ENCODE results near the gene TBXAS1. TPM values are rescaled to one million over a fixed set of nuclear protein-coding genes. Genes with fewer than 3 reads are reported as not detected.

TBXAS1 gene
- total RNA-seq, 1 donor from 2014 or later = 9.9 TPM

DNA sequence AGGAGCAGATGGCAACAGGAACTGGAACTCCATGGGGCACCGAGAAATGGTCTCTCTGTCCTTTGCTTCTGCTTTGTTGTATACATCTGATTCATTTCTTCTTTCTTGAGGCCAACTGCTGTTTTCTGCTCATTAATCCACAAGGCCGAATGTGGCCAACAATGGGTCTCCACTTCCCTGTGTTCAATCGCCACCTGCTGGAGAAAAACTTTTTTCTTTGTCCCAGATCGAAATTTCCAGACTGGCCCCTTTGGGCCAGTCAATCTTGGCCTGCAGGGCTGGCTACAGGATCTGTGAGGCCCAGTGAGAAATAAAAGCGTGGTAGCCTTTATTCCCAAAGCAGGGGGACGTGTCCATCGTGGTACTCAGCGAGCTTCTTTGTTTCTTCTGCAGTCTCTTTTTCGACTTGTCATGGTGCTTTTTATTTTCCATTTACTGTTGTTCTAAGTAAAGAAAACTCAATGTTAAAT lies 174.9 kb downstream of the TBXAS1 start:
- no peaks in the 10 kb centered on the region for H3K4me1 ChIP-seq (ENCODE audit: control insufficient read depth in 3 of 3, insufficient read depth in 3 of 3, low read length in 3 of 3)
- H3K9me3 ChIP-seq (ENCODE audit: control insufficient read depth in 3 of 3, low read length in 3 of 3) = no peaks in the 10 kb centered on the region
- H3K36me3 ChIP-seq (ENCODE audit: control insufficient read depth in 3 of 3, insufficient read depth in 3 of 3, low read length in 3 of 3) = no peaks in the 10 kb centered on the region
- H3K4me3 ChIP-seq (ENCODE audit: low read length in 3 of 3) = no peak overlapping the region
- no peak overlapping the region for H3K27ac ChIP-seq (ENCODE audit: low read depth, low read length)
- H3K9ac ChIP-seq (ENCODE audit: low read depth in 1 of 3, low read length in 3 of 3) = no peak overlapping the region
- H3K27me3 ChIP-seq (ENCODE audit: control insufficient read depth in 3 of 3, insufficient read depth in 3 of 3, low read length in 3 of 3) = no peaks in the 10 kb centered on the region

DNA sequence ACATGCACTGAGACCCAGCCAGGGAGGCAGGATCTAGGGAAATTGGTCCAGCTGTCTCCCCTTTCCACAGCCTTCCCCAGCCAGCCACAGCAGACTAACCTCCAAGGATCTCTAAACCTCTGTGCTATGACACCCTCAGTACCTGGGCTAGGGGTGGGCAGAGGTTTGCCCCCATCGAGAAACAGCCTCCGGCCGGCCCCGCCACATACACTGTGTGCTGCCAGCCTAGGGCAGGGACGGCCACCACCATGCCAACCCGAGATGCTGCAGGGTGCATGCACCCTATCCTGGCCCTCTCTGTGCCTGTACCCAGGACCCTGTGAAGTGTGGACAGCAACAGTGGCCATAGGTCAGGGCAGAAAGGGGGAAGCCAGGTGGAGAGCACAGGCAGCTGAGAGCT lies 175.6 kb downstream of the TBXAS1 start:
- no peaks in the 10 kb centered on the region for H3K36me3 ChIP-seq (ENCODE audit: control insufficient read depth in 3 of 3, insufficient read depth in 3 of 3, low read length in 3 of 3)
- H3K9me3 ChIP-seq (ENCODE audit: control insufficient read depth in 3 of 3, low read length in 3 of 3) = no peaks in the 10 kb centered on the region
- no peaks in the 10 kb centered on the region for H3K4me1 ChIP-seq (ENCODE audit: control insufficient read depth in 3 of 3, insufficient read depth in 3 of 3, low read length in 3 of 3)
- H3K4me3 ChIP-seq (ENCODE audit: low read length in 3 of 3) = no peak overlapping the region
- H3K27me3 ChIP-seq (ENCODE audit: control insufficient read depth in 3 of 3, insufficient read depth in 3 of 3, low read length in 3 of 3) = no peaks in the 10 kb centered on the region
- no peak overlapping the region for H3K9ac ChIP-seq (ENCODE audit: low read depth in 1 of 3, low read length in 3 of 3)
- H3K27ac ChIP-seq (ENCODE audit: low read depth, low read length) = no peak overlapping the region

DNA sequence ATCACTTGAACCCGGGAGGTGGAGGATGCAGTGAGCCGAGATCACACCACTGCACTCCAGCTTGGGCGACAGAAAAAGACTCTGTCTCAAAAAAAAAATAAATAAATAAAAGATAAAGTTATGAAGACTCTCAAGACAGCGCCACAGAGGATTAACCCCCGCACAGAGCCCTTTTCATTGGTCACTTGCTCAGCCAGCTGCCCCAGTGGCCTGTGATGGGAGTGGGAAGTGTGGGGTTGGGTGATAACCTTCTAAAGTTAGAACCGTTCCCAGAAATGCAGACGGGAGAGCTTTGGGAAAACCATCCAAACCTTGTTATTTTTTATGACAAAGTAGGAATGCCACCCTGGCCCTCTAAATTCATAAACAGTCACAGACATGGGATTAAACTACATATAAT lies 176.3 kb downstream of the TBXAS1 start:
- H3K36me3 ChIP-seq (ENCODE audit: control insufficient read depth in 3 of 3, insufficient read depth in 3 of 3, low read length in 3 of 3) = no peaks in the 10 kb centered on the region
- no peaks in the 10 kb centered on the region for H3K27me3 ChIP-seq (ENCODE audit: control insufficient read depth in 3 of 3, insufficient read depth in 3 of 3, low read length in 3 of 3)
- no peaks in the 10 kb centered on the region for H3K4me1 ChIP-seq (ENCODE audit: control insufficient read depth in 3 of 3, insufficient read depth in 3 of 3, low read length in 3 of 3)
- no peak overlapping the region for H3K9ac ChIP-seq (ENCODE audit: low read depth in 1 of 3, low read length in 3 of 3)
- no peak overlapping the region for H3K4me3 ChIP-seq (ENCODE audit: low read length in 3 of 3)
- no peaks in the 10 kb centered on the region for H3K9me3 ChIP-seq (ENCODE audit: control insufficient read depth in 3 of 3, low read length in 3 of 3)
- no peak overlapping the region for H3K27ac ChIP-seq (ENCODE audit: low read depth, low read length)

DNA sequence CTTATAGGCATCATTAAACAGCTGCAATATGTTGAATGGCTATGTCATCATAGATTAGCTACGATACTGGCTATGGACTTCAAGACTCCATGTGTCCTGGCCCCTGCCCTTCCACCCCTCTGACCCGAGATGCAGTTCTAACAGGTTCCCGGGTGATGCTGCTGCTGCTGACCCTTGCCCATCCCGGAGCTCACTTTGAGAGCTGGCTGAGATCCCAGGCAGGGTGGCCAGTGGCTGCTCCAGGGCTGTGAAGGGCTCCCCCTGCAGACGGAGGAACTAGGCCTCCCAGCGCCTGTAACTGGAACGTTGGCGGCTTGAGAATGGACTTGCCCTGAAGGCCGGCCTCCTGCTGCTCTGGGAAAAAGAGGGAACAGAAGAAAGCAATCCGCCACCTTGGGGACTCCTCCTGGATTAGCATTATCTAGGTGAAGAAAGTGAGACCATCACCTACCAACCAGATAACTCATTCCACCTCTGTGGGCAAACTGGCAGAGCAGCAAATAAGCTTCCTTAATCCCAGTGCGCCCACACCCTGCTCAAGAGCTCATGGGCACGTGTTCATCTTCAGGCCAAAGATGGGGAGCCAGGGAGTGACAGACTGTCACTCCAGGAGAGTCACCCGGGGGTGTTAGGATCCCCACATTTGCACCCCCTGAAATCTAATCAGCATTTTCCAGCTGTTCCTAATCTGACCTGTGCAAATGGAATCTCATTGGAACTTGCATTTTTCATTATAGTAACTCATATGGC lies 176.9 kb downstream of the TBXAS1 start:
- Histone ChIP-seq H3K4me1 (ENCODE audit: control insufficient read depth in 3 of 3, insufficient read depth in 3 of 3, low read length in 3 of 3) (no peaks in the 10 kb centered on the region), H3K36me3 (ENCODE audit: control insufficient read depth in 3 of 3, insufficient read depth in 3 of 3, low read length in 3 of 3) (no peaks in the 10 kb centered on the region), H3K27me3 (ENCODE audit: control insufficient read depth in 3 of 3, insufficient read depth in 3 of 3, low read length in 3 of 3) (no peaks in the 10 kb centered on the region), H3K27ac (ENCODE audit: low read depth, low read length) (no peak overlapping the region), H3K4me3 (ENCODE audit: low read length in 3 of 3) (no peak overlapping the region), H3K9ac (ENCODE audit: low read depth in 1 of 3, low read length in 3 of 3) (no peak overlapping the region), H3K9me3 (ENCODE audit: control insufficient read depth in 3 of 3, low read length in 3 of 3) (no peaks in the 10 kb centered on the region)

DNA sequence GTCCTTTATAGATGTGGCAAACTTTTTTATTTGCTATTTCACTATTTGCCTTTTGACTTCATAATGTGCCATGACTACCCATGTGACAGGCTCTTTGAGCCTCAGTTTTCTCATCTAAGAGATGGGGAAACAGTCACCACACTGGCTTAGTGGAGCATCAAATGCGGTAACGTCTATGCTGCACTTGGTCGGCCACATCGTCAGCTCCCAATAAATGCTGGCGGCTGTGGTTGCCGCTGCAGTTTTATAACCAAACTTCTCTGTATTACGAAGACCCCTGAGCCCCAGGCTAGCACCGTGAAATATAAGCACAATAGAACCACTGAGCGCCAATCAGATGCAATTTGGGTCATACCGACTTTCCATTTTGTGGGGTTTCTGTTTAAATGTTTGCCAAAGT lies 177.5 kb downstream of the TBXAS1 start:
- Histone ChIP-seq H3K4me3 (ENCODE audit: low read length in 3 of 3) (no peak overlapping the region), H3K27ac (ENCODE audit: low read depth, low read length) (no peak overlapping the region), H3K9ac (ENCODE audit: low read depth in 1 of 3, low read length in 3 of 3) (no peak overlapping the region), H3K27me3 (ENCODE audit: control insufficient read depth in 3 of 3, insufficient read depth in 3 of 3, low read length in 3 of 3) (no peaks in the 10 kb centered on the region), H3K4me1 (ENCODE audit: control insufficient read depth in 3 of 3, insufficient read depth in 3 of 3, low read length in 3 of 3) (no peaks in the 10 kb centered on the region), H3K9me3 (ENCODE audit: control insufficient read depth in 3 of 3, low read length in 3 of 3) (no peaks in the 10 kb centered on the region), H3K36me3 (ENCODE audit: control insufficient read depth in 3 of 3, insufficient read depth in 3 of 3, low read length in 3 of 3) (no peaks in the 10 kb centered on the region)

DNA sequence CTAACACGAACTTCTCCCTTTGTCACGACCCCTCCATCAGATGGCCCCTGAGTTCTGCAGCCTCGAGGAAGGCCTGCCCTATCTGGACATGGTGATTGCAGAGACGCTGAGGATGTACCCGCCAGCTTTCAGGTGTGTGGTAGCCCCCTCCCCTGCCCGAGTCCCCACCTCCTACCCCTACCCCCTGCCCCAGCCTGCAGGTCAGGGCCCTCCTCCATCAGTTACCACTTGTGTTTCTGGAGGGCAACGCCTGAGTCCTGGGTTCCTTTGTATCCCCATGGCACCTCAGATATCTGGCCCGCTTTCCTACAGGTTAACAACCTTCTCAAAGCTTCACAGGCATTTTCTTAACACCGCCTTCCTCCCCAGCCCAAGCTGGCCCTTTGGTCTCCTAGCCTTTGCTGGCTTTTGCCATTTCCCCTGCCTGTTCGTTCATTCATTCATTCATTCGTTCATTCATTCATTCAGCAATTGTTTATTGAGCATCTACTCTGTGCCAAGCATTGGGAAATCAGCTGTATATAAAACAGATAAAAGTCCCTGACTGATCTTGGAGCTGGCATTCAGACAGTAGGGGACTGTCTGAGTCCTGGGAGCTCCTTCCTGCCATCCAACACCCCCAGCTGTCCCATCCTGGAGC lies 178.1 kb downstream of the TBXAS1 start:
- H3K4me1 ChIP-seq (ENCODE audit: control insufficient read depth in 3 of 3, insufficient read depth in 3 of 3, low read length in 3 of 3) = no peaks in the 10 kb centered on the region
- H3K9ac ChIP-seq (ENCODE audit: low read depth in 1 of 3, low read length in 3 of 3) = no peak overlapping the region
- H3K36me3 ChIP-seq (ENCODE audit: control insufficient read depth in 3 of 3, insufficient read depth in 3 of 3, low read length in 3 of 3) = no peaks in the 10 kb centered on the region
- H3K9me3 ChIP-seq (ENCODE audit: control insufficient read depth in 3 of 3, low read length in 3 of 3) = no peaks in the 10 kb centered on the region
- H3K27me3 ChIP-seq (ENCODE audit: control insufficient read depth in 3 of 3, insufficient read depth in 3 of 3, low read length in 3 of 3) = no peaks in the 10 kb centered on the region
- H3K4me3 ChIP-seq (ENCODE audit: low read length in 3 of 3) = no peak overlapping the region
- H3K27ac ChIP-seq (ENCODE audit: low read depth, low read length) = no peak overlapping the region

DNA sequence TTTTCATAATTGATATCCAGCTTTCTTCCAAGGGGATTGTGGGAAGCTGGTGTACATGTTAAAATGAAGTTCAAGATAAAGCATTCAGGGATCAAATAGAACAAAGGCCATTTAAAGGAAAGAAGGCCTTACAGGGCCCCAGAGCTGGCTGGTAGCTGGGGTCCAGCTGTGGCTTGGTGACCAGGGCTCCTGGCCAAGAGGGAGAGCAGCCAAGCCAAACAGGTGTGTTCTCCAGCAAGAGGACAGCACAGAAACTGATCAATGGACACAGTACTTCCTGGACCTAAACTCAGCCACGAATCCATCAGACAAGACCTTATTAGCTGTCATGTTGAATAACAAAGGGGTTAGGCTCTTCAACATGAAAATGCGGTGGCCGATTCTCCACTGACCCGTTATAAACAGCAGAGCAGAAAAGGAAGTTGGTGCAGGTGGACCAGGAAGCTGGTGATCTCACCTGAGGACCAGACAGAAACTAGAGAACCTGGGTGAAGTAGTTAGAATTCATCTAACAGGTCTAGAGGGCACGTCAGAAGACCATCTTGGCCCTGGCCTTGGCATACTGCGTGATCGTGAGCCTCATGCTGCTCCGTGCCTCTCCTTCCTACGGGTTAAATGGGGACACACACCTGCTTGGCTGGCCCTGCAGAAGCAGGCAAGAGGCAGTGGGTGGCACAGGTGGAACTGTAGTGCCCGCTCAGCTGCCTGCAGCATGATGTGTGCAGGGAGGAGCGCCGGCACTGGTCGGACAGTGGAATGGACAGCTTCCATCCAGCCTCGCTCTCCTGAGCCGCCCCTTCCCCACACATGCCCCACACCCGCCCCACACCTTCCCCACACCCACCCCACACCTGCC lies 179.9 kb downstream of the TBXAS1 start:
- H3K27ac ChIP-seq (ENCODE audit: low read depth, low read length) = no peak overlapping the region
- no peak overlapping the region for H3K4me3 ChIP-seq (ENCODE audit: low read length in 3 of 3)
- no peak overlapping the region for H3K9ac ChIP-seq (ENCODE audit: low read depth in 1 of 3, low read length in 3 of 3)
- H3K9me3 ChIP-seq (ENCODE audit: control insufficient read depth in 3 of 3, low read length in 3 of 3) = no peaks in the 10 kb centered on the region
- H3K4me1 ChIP-seq (ENCODE audit: control insufficient read depth in 3 of 3, insufficient read depth in 3 of 3, low read length in 3 of 3) = no peaks in the 10 kb centered on the region
- no peaks in the 10 kb centered on the region for H3K36me3 ChIP-seq (ENCODE audit: control insufficient read depth in 3 of 3, insufficient read depth in 3 of 3, low read length in 3 of 3)
- no peaks in the 10 kb centered on the region for H3K27me3 ChIP-seq (ENCODE audit: control insufficient read depth in 3 of 3, insufficient read depth in 3 of 3, low read length in 3 of 3)

DNA sequence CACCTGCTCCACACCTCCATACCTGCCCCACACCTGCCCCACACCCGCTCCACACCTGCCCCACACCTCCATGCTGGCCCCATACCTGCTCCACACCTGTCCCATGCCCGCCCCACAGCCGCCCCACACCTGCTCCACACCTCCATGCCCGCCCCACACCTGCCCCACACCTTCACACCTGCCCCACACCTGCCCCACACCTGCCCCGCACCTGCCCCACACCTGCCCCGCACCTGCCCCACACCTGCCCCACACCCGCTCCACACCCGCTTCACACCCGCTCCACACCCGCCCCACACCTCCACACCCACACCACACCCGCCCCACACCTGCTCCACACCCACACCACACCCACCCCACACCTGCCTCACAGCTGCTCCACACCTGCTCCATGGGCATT lies 180.7 kb downstream of the TBXAS1 start:
- Histone ChIP-seq H3K4me3 (ENCODE audit: low read length in 3 of 3) (no peak overlapping the region), H3K27me3 (ENCODE audit: control insufficient read depth in 3 of 3, insufficient read depth in 3 of 3, low read length in 3 of 3) (no peaks in the 10 kb centered on the region), H3K36me3 (ENCODE audit: control insufficient read depth in 3 of 3, insufficient read depth in 3 of 3, low read length in 3 of 3) (no peaks in the 10 kb centered on the region), H3K9ac (ENCODE audit: low read depth in 1 of 3, low read length in 3 of 3) (no peak overlapping the region), H3K27ac (ENCODE audit: low read depth, low read length) (no peak overlapping the region), H3K4me1 (ENCODE audit: control insufficient read depth in 3 of 3, insufficient read depth in 3 of 3, low read length in 3 of 3) (no peaks in the 10 kb centered on the region), H3K9me3 (ENCODE audit: control insufficient read depth in 3 of 3, low read length in 3 of 3) (no peaks in the 10 kb centered on the region)

DNA sequence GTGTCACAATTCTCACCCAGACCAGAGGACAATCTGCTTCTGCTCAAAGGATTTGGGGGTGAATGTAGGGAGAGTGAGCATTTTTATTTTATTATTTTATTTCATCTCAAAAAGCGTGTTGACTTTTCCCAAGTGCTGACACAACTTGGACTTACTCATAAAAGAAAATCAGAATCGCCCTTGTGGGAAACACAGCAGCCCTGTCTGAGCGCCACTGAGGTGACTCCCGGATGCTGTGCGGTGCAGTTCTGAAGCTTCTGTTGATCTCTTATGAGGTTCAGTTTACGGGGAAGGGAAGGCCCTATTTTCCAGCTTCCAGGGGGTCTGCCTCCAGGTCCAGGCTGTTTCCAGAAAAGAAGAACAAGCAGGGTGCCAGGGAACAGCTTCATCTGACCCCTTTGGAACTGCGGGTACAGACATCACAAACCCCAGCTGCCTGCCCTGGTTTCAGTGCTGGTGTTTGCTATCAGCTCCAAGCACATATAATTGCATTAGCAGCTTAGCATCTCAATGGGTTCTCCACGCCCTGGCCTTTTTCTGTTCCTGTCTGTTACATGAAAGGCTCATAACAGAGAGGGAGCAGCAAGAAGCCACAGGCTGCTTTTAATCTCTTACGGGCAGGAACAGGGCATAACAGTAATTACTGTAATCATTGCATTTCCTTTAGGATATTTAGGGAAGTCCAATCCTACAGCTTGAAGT lies 181.3 kb downstream of the TBXAS1 start:
- Histone ChIP-seq H3K36me3 (ENCODE audit: control insufficient read depth in 3 of 3, insufficient read depth in 3 of 3, low read length in 3 of 3) (no peaks in the 10 kb centered on the region), H3K4me3 (ENCODE audit: low read length in 3 of 3) (no peak overlapping the region), H3K27me3 (ENCODE audit: control insufficient read depth in 3 of 3, insufficient read depth in 3 of 3, low read length in 3 of 3) (no peaks in the 10 kb centered on the region), H3K27ac (ENCODE audit: low read depth, low read length) (no peak overlapping the region), H3K9me3 (ENCODE audit: control insufficient read depth in 3 of 3, low read length in 3 of 3) (no peaks in the 10 kb centered on the region), H3K9ac (ENCODE audit: low read depth in 1 of 3, low read length in 3 of 3) (no peak overlapping the region), H3K4me1 (ENCODE audit: control insufficient read depth in 3 of 3, insufficient read depth in 3 of 3, low read length in 3 of 3) (no peaks in the 10 kb centered on the region)
